Stimulated activated naive CD4-positive, alpha-beta T cell (primary cell): ENCODE data around the gene S1PR3.

Source experiments
- DNase-seq, 6 experiments: peaks; one replicate each; lab custom pipeline; 2025; lab: John Stamatoyannopoulos, UW

S1PR3 gene

DNA sequence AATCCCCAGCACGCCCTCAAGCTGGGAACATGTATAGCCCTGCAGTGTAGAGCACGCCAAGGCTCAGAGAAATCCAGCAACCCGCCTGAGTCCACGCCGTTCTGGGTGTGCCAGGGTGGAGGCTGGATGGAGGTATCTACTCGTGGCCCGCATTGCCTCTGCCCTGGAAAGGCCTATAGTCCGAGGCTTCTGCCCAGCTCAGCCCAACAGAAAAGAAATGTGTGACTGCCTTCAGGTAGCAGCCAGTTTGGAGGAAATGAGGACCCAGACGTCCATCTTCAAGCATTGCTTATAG, 18.2 kb downstream of the S1PR3 start:
- DNase-seq, result no peak

DNA sequence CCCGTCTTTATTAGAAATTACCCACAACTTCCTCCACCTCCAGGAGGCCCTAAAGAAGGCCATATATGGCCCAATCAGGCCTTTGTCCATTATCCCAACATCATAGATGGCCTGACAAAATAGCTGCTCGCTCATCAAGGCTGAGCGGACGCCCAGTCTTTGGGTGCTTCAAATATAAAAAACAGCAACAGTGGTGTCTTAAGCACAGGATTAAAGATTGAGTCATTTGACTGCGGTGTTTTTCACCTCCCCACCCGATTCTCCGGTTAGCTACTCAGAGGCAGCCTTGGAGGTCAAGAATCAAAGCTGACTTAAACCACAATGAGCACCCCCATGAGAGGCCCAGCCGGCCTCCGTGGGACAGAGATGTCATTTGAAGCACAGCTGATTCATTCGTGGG, 18.8 kb downstream of the S1PR3 start:
- DNase-seq, result no peak

DNA sequence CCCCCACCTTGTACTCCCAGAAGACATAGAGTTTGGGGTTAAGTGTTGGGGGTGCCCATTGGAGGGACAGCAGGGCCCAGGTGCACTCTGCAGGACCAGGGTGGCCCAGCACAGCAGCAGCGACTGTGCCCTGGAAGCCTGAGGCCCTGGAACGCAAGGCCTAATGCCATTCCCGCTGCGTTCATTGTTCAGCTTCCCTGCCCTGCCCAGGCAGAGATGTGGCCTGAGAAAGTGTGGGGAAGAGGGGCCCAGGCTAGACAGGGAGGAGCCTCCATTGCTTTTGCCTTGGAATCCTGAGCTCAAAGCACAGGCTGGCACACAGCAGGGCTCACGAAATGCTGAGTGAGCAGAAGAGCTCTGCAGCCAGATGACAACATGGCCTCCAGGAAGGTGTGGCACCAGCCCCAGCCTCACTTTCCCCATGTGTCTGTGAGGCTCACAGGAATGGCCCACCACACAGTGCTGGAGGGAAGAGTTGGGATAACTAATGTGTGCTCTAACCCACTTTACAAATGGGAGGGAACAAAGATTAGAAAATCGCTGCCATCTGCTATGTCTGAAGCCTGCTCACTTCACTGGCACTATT, 19.4 kb downstream of the S1PR3 start:
- DNase-seq, result no peak

DNA sequence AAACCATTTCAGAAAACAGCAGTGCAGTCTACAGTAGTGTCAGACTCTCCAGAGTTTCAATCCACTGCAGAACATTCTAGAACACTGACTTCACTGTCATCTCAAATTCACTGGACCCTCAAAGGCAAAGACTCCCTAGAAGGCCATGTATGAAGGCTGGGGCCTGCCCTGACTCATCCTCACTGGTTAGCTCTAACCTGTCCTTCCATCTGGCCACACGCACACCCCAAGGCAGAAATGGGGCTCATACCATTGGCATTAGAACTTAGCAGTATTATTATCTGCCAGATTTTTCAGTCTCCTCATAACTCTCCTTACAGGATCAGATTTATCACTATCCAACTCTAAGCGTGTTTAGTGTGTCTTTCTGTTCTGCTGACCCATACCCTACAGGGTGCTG, 20.4 kb downstream of the S1PR3 start:
- DNase-seq, result no peak

DNA sequence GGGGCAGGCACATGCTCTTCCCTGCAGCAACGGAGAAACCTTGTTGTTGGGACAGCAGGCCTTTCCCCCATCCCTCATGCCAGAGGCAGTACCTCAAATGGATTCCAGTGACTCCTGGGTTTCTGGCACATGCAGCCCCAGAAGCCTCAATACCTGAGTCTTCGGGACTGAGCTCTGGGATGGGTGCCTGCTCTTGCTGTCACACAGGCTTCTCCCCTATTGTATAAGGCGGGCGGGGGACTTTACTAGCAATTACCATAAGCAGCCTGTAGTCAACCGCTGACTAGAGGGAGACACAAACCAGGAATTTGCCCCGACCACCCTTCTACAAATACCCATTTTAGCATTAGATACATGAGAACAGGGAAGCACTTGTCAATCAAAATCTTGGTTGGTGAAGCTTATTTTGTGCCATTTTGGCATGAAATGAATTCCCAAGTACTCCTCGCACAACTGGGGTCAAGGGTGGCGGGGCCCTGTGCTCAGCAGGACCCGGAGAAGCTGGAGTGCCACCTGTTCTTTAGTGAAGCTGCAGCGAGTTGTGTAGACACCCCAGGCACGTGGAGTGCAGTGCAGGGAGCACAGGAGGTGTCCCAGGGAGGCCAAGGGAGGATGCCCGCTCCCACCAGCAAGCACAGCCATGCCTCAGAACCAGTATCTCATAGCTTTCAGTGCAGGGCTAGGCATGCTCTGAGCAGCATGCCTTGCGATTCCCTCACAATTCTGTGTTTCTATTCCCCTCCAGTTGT, 21.2 kb downstream of the S1PR3 start:
- DNase-seq, result no peak

DNA sequence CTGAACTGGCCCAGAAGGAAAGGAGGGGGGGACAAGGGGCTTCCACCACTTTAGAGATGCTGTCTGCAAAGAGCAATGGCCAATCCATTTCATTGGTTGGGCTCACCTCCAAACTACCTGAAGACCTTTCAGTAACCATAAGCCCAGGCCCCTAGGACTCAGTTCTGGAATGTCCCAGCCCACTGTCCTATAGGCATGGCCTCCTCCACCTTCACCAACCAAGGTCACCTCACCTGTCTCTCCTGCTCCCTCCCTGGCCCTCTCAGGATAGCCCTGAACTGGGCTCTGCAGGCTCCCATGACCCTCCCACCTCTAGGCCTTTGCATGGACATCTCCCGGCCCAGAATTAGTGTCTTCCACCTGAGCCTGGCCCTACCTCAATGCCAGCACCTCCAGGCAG, 22.4 kb downstream of the S1PR3 start:
- no peak for DNase-seq

DNA sequence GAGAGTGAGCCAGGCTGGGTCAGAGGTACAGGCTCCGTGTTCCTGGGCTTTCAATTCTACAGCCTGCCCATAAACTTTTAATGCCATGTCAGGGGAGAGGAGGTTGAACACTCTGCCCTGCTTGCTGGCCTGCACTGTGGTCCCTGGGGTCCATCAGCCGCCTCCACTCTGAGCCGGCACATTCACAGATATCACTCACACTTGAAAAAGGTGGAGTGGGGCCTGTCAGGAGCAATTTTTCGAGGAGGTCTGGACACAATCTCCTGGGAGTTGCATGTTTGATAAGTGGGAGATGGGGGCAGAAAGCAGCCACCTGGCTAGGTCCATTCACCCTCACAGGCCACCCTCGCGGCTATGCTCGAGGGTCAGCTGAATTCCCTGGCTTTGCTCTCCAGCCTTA, 22.9 kb downstream of the S1PR3 start:
- DNase-seq, result no peak

DNA sequence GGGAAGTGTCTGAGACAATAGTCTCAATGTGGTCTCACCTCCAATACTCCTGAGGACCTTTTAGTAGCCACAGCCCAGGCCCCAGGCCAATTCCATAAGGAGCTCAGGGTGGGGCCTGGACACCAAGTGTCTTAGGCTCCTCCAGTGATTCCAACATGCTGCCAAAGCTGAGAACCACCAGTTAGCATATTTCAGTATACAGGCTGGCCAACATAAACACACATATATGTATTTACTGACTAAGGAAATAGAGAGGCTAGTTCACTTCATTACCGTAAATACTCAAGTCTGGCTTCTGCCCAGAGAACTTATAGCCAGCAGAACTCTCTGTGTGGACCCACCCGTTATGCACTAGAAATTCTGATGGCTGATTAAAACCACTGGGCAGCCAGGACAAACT, 24.1 kb downstream of the S1PR3 start:
- DNase-seq, result no peak

DNA sequence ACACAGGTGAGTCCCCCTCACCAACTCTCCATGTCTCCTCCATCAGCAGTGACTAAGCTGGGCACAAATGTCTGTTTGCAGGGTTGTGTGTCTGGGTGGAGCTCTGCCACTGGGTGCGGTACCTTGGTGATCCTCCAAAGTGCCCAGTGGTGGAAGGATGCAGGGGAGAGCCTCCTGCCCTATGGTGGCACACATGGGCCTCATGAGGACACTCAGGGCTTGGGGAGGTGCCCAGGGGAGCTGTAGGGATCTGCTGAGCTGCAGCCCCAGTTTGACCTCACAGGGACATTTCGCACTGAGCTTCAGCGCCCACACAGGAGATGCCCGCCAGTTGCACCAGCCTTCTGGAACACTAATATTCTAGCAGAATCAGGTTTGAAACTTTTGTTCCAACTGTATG, 29.5 kb downstream of the S1PR3 start:
- DNase-seq, result no peak

DNA sequence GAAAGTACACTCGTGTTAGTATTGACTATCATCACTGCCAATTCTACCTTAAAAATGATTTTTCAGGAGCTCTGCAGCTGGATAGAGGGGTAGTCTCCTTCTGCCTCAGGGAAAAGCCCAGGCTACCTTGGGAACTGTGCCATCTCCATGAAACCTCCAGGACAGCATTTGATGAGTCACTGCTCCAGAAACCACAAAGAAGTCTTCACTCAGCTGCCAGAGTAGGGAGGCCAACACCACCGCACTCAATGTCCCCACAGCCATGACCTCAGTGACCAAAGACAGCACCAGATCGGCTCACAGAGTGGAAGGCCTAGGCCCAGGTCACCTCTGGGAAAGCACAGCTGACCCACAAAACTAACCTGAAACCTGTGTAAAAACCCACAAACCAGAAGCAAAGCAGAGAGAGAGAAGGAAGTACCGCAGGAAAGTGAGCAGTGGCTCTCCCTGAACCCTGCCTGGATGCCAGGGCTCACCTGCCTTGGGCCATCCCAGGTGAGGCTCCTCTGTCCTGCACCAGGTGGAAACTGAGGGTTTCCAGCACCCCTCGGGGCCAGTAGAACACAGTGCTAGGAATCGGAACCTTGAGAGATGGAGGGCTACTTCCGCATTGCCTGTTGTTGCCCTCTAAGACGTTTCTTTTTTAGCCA, 30.0 kb downstream of the S1PR3 start:
- no peak for DNase-seq

DNA sequence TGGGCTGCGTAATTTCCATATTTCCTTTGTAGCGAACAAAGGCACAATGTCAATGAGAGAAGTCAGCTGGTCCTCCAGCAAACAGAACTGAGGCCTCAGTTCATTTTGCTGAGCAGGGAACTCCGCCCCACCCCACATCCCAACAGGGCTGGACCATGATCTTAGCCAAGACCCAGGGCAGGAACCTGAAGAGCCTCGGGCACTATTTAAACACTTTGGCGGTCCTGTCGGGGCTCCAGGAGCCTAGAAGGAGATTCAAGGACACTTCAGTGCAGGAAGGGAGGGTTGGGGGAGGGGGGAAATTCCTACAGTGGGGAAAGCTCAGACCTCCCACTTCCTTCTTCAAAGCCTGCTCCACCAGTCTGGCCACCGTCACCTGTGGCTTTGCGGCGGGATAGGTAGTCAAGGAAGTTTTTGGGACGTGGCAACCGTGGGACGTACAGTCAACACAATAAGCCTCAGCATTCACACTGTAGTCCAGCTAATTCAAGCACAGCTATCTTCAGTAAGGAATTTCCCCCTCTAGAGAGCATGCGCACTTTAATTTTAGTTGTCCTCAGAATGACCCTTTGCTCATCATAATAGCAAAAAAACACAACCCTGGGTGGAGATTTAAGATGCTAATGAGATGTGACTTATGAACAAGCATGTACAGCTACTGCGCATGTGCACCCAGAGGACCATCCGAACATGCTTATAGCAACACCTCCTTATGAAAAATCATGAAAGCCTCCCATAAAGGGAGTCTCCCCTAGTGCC, 30.9 kb downstream of the S1PR3 start:
- DNase-seq, result no peak

DNA sequence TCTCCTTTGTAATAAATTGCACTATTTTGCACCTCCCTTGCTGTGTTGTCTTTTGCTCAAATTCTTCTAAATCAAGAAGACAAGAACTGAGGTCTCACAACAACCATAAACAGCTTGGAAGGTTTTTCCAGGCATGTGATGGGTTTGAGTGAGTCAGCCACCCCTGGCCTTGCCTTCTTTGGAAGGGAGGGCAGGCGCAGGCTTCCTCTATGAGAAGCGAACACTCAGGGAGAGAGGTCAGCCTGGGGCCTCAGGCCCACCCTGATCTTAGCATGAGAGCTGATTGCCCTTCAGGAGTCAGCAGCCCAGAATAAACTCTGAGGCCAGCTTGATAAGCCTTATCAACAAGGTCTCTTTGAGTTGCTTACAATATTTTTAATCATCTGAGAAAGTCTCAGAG, 31.6 kb downstream of the S1PR3 start:
- no peak for DNase-seq

DNA sequence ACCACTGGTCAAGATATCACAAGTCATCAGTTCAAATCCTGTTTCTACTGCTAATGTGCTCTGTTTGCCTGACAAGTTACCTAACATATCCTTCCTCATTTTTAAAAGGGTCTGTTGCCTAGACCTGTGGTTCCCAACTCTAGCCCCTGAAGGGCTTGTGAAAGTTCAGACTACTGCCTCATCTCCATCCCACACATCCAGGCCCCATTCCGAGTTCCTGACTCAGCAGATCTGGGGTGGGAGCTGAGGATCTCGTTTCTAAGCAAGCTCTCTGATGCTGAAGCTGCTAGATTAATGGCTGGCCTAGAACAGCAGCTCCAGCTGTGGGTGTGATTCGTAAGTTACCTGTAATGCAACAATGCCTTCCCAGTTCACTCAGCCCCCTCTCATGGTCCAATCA, 32.5 kb downstream of the S1PR3 start:
- no peak for DNase-seq

DNA sequence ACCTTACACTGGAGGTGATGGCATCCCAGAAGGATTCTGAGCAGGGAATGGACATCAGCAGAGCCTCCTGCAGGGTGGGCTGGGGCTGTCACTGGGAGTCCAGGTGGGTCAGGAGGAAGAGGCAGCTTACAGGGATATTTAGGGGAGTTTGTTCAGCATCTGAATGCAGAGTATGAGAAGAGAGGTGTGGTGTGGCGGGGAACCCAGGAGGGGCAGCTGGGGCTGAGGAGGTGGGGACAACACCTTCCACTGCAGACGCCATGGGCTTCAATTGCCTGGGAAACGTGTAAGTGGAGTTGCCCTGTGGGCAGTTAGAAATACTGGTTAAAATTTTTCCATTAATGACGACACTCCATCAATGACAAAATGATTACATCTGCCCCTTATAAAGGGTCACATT, 33.5 kb downstream of the S1PR3 start:
- no peak for DNase-seq

DNA sequence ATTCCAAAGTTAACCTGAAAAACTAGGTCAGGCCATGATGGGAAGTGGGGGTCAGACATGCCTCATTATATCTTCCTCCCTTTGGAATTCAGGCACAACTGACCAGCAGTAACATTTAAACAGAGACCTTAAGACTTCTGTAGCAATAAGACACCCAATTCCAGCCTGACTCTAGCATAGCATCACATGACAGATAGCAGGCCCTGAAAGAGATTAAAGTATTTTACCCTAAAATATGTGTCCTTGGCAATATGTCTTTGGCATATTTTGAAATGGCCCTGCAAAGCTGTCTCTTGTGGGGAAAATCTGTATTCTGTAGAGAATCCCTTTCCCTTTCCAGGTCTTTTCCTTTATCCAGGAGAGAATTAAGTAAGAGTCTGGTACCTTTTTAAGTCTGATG, 34.3 kb downstream of the S1PR3 start:
- no peak for DNase-seq

DNA sequence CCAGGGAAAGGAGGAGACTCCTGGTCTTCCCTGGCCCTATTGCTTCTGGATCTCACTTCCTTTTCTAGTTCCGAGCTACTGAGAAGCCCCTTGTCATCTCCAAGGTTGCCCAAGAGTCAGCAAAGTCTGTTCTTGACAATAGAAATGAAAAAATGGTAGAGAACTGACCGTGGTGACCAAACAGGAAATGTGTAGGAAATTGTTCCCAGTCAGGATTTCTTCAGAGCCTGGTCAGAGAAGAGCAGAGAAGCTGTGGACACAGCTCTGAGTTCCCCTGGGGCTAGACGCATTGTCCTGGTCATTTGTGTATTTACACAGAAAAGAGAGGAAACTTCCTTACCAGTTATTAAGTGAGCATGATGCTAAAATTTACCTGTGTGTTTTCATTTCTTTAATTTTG, 35.6 kb downstream of the S1PR3 start:
- DNase-seq, result no peak

DNA sequence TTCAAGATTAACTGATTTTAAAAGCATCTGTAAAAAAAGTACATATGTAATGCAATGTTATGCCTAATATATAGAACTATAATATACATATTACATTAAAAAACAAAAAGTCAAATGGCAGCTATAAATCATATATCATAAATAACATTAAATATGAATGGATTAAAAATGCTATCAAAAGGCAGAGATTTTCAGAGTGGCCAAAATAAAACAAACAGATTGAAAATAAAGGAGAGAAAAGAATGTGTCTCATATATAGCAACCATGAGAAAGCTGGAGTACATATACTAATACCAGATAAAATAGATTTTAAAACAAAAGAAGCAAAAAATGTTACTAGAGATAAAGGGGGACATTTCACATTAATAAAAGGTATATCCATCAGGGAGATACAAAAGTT, 38.5 kb downstream of the S1PR3 start:
- DNase-seq, result no peak

DNA sequence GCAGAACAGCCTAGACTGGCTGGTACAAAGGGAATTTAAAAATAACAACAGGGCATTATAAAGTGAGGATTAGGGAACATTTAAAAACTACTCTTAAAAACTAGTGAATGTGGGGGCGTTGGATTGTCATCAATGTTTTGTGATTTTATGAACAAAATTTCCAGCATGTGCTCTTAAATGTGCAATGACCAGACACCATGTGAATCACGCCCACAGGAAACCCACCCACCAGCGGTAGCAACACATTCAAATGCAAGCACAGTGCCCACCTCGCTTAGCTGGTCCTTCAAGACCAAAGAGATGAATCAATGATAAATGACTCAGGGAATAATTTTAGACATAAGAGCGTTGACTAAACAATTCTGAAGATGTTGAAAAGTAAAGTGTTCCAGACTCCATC, 40.9 kb downstream of the S1PR3 start:
- DNase-seq, result no peak

DNA sequence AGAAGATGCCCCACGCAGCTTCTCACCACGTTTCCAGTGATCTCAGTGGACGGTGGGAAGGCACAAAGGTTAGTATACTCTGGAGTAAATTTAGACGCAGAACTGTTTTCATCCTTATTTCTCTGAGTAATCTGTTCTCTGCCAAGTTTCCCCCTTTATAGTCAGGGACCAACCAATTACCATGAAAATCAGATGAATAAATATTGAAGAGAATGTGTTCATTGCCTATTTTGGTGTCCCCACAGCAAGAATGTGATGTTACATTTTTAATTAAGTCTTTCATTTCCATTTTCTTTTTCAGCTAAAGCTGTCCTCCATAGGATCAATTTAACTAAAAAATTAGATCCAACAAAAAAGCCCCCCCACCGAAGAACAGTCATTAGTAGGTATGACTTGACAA, 41.4 kb downstream of the S1PR3 start:
- no peak for DNase-seq

DNA sequence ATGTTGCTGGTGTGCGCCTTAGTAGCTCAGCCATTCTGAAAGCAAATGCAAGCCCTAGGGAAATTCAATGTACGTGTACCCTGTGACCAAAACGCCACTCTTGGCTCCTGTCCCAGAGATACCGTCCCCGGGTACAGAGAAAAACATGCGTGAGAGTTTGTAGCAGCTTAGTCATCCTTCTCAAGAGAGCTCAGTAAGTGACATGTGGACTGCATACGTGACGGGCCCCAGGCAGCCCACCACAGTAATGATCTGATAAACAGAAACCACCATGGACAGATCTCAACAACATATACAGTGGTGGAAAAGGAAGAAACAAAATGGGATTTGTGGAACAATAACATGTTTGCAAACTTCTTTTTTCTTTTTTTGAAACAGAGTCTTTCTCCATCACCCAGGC, 45.1 kb downstream of the S1PR3 start:
- DNase-seq, result no peak

DNA sequence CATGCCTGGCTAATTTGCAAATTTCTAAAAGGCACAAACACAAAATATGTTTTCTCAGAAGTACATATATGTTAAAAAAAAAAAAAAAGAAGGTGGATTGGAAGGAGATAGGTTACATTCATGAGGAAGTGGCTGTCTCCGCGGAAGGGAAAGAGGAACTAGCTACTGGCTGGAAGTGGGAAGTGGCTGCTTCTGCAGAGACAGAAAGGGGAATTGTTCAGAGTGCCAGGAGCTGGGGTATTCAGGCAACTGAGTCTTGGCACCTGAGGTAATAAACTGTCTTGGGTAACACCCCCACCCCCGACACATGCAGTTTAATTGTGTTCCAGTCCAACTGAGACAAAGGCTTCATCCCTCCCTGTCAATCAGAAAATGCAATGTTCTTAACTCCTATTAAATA, 45.6 kb downstream of the S1PR3 start:
- DNase-seq, result no peak

DNA sequence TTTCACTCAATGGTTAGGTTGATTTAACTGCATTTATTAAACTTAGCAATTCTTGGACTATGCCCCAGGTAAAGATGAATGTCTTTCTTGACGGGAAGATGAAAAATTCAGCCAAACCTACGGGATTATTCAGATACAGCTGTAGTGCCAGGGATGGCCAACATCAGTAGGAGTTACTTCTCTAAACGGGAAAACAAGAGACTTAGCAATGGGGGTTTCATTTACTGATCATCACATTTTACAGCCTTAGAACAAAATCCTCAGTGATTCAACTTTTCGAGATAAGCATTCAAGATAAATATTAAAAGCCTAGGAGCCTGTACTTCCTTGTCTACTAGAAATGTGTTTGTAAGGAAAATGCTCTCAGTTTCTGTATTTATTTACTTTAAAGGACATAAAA, 46.1 kb downstream of the S1PR3 start:
- no peak for DNase-seq

DNA sequence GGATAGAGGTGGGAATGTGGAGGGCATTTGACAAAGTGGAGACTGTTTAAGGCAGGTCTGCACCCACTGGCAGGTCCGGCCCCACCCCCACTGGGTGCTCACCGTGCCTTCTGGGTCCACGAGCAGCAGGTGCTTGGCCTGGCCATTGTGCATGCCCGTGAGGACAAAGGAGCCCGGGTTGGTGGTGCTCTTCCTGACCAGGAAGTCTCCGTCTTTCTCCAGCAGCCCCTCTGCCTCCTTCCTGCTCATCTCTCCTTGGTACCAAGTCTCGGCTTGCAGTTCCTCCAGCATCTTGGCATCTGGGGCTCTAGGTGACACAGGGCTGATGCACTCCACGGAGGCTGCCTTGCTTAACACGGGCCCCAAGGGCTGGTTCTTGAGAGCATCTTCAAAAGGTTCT, 46.6 kb downstream of the S1PR3 start:
- DNase-seq, result no peak
